ENCODE results near the gene PTPRH.

Gene PTPRH

DNA sequence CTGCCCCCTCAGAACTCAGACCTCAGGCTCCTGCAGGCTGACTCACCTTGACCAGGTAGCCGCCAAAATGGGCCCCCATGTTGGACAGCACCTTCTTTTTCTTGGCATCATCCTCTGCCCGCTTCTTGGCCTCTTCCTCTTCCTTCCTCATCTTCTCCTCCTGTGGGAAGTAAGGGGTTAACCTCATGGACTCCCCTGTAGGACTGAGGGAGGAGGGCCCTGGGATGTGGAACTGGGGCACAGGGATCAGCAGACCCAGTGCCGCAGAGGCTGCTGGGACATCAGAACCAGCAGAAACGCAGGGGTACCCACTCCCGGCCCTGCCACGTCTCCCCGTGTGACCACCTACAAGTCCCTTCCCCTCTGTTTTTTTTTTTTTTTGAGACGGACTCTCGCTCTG is 71.4 kb downstream of the PTPRH start:
- DNase-seq (ENCODE audit: low read depth in 2 of 2, low spot score in 1 of 2): no peak

GRCh38 chr19:55136399-55137102 is 72.8 kb downstream of the PTPRH start:
- DNase-seq (ENCODE audit: low read depth in 2 of 2, low spot score in 1 of 2): no peak

GRCh38 chr19:55134736-55135135 is 74.6 kb downstream of the PTPRH start:
- no peak for DNase-seq (ENCODE audit: low read depth in 2 of 2, low spot score in 1 of 2)

GRCh38 chr19:55133639-55134444 is 75.5 kb downstream of the PTPRH start:
- no peak for DNase-seq (ENCODE audit: low read depth in 2 of 2, low spot score in 1 of 2)

DNA sequence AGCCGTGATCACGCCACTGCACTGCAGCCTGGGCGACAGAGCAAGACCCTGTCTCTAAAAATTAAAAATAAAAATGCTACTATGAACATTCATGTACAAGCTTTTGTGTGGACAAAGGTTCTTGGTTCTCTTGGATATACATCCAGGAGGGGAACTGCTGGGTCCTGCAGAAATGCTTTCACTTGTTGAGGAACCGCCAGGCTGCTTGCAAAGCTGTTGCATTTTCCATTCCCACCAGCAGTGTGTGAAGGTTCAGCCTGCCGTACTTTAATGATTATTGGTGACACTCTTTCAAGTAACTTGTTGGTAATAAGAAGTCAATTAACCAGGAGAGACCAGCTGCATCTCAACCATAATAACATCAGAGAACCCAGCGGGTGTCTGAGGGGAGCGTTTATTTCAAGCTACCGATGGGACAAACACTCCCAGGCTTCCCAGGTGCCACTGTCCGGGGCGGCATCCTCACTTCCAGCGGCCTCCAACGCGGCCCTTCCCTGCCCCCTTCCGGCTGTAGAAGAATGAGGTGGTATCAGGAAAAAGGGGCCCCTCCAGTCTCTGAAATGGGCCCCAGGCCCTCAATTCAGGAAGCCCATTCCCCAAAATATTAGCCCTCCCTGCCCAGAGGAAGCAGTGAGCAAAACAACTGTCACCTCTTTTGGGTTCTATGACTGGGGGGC is 76.7 kb downstream of the PTPRH start:
- no peak for DNase-seq (ENCODE audit: low read depth in 2 of 2, low spot score in 1 of 2)

DNA sequence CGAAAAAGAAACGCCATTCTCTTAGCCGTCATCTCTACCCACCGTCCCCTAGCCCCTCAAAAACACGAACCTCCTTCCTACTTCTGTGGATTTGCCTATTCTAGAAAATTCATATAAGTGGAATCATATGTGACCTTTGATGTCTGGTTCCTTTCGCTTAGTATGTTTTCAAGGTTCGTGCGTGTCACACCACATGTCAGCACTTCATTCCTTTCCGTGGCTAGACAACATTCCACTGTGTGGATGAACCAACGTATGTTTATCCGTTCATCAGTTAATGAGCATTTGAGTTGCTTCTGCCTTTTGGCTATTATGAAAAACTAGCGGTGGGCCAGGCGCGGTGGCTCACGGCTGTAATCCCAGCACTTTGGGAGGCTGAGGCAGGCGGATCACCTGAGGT is 77.9 kb downstream of the PTPRH start:
- DNase-seq (ENCODE audit: low read depth in 2 of 2, low spot score in 1 of 2): no peak

All from stimulated activated CD8-positive, alpha-beta memory T cell treated with anti-CD3 and anti-CD28 coated beads, Interleukin-4, amount 100 ng/mL, for 4 hours (primary cell).